ENCODE measurements around the gene UBL7.

DNA sequence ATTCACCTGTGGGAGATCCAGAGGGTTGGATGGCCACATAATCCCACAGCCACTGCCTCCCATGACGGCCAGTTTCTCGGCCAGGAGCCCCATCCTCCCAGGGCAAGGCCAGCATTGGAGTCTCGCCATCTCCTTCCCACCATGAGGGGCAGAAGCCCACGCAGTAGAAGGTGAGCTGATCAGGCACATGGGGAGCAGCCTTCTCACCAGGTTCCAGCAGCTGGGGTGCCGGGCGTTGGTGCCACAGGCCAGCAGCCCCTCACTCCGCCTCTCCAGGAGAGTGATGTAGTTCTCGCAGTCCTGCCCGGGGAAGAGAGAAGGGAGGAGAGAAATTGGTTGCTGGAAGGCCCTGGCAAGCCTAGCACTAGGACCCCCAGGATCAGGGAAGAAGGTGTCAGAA, 43.3 kb downstream of the UBL7 start:
- TF ChIP-seq, protein P1, sequence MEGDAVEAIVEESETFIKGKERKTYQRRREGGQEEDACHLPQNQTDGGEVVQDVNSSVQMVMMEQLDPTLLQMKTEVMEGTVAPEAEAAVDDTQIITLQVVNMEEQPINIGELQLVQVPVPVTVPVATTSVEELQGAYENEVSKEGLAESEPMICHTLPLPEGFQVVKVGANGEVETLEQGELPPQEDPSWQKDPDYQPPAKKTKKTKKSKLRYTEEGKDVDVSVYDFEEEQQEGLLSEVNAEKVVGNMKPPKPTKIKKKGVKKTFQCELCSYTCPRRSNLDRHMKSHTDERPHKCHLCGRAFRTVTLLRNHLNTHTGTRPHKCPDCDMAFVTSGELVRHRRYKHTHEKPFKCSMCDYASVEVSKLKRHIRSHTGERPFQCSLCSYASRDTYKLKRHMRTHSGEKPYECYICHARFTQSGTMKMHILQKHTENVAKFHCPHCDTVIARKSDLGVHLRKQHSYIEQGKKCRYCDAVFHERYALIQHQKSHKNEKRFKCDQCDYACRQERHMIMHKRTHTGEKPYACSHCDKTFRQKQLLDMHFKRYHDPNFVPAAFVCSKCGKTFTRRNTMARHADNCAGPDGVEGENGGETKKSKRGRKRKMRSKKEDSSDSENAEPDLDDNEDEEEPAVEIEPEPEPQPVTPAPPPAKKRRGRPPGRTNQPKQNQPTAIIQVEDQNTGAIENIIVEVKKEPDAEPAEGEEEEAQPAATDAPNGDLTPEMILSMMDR (IDR thresholded peaks at IDR 0.05; ENCODE audit: poor library complexity, severe bottlenecking): no peak
- TF ChIP-seq EZH2 (IDR thresholded peaks at IDR 0.05; ENCODE audit: borderline replicate concordance, insufficient read depth, low read length, poor library complexity, severe bottlenecking) (no peak), REST (IDR thresholded peaks at IDR 0.05; ENCODE audit: borderline replicate concordance) (no peak), SMC3 (conservative IDR thresholded peaks at IDR 0.05; ENCODE audit: poor library complexity) (no peak), POLR2AphosphoS5 (IDR thresholded peaks at IDR 0.05) (no peak), MXI1 (conservative IDR thresholded peaks at IDR 0.05; ENCODE audit: poor library complexity, severe bottlenecking) (no peak), EP300 (conservative IDR thresholded peaks at IDR 0.05; ENCODE audit: poor library complexity, severe bottlenecking) (no peak)

Data from neural cell (in vitro differentiated cells).